G401 (cell line): ENCODE data around the gene UAP1L1. TPM values are rescaled to one million over a fixed set of nuclear protein-coding genes. Genes with fewer than 3 reads are reported as not detected.

Experiments
- DNase-seq: peaks from one replicate; pipeline ENCODE4 v3.0.0-alpha.2; 2015; ENCODE audit warnings: low spot score
- in situ Hi-C: cut with HindIII; loops from 2 replicates; pipeline ENCODE4 v1.10.0; 2016; ENCODE audit warnings: low sequenced_read_pairs, mixed read lengths
- total RNA-seq: library from RNA; depleted of rRNA; stranded (reverse); fragments of >200 nt; shearing (Covaris generic); gene quantifications from 2 replicates; pipeline ENCODE4 v1.2.3, GENCODE V29; 2014

Gene UAP1L1
- total RNA-seq, 1 experiment from 2014 or later: 28.9 TPM

- no peak for DNase-seq
- in situ Hi-C loops: loop anchor here (25.0 kb wide), 1 partner anchor 102 kb away; the partner anchor contains the start of genes C8G and FBXW5
These were observed 38.4 kb upstream of the UAP1L1 start for GRCh38 chr9:137038916-137039315.

DNA sequence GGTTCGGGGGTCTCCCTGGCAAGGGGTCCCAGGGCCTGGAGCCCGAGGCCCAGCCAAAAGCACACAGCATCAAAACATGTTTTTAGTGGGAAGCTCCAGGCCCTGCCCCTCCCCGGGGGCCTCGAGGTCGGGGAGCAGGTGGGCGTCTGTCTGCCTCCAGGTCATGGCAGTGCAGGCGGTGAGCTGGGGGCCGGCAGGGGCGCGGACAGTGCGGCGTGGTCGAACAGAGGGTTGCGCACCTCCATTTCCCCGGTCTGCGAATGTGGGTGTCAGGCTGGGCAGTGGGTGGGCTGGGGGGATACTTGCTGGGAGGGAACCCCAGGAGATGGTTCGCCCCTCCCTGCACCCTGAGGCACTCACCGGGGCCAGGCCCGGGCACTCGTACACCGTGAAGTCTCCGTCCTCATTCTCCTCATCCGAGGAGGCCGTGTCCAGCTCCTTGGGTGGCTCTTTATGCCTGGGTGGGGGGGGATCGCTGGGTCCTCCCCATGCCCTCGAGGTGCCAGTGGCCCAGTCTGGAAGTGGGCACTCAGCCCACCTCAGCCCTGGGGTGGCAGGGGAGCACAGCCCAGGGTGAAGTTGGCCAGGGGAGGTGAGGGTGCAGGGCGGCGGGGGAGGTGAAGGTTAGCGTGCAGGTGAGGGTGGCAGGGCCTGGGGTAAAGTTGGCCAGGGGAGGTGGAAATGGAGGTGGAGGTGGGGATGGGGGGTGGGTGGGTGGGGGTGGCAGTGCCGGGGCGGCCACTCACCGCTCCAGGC lies 37.5 kb upstream of the UAP1L1 start:
- in situ Hi-C loops: loop anchor here (25.0 kb wide), 1 partner anchor 102 kb away; the partner anchor contains the start of genes C8G and FBXW5
- no peak for DNase-seq

- in situ Hi-C loops: loop anchor here (25.0 kb wide), 1 partner anchor 103 kb away; the partner anchor contains the start of genes C8G and FBXW5
- DNase-seq: no peak
These were observed 36.7 kb upstream of the UAP1L1 start for GRCh38 chr9:137040568-137040967.

DNA sequence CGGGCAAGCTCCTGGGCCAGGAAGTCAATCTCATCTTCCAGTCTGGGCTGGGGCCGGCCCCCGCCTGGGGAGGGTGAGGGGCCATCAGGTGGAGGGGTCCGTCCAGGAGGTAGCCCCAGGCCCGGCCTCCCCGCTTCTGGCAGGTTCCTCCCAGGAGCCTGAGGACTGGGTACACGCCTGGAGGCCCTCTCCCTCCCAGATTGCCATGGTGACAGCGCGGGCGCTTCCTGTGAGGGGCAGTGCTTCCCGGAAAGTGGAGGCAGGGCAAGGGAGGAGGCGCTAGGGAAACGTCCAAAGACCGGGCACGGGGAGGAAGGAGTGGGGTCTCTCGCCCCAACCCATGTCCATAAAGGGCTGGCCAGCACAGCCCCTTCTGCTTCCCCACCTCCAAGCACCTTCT lies 36.2 kb upstream of the UAP1L1 start:
- no peak for DNase-seq
- in situ Hi-C loops: loop anchor here (25.0 kb wide), 1 partner anchor 104 kb away; the partner anchor contains the start of genes C8G and FBXW5

- in situ Hi-C loops: loop anchor here (25.0 kb wide), 1 partner anchor 106 kb away; the partner anchor contains the start of genes C8G and FBXW5
- DNase-seq: no peak
These were observed 34.3 kb upstream of the UAP1L1 start for GRCh38 chr9:137042751-137043727.

DNA sequence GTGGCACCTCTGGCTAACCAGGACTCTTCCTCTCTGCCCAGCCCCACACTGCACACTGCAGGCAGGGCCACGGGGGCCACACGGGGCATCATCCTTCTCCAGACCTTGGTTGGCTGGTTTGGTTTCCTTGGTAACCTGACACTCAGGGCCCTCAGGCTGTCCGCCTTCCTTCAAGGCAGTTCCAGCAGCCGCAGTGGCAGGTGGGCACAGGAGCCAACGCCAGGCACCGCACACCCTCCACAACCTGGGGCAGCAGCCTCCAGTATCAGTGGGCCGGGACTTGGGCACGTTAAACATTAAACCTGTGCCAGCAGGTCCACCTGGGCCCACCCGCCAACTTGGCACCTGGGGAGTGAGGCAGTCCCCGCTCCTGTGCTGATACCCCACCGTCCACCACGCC lies 33.3 kb upstream of the UAP1L1 start:
- DNase-seq: no peak
- in situ Hi-C loops: loop anchor here (25.0 kb wide), 1 partner anchor 107 kb away; the partner anchor contains the start of genes C8G and FBXW5

- DNase-seq: no peak
- in situ Hi-C loops: loop anchor here (25.0 kb wide), 1 partner anchor 107 kb away; the partner anchor contains the start of genes C8G and FBXW5
These were observed 32.7 kb upstream of the UAP1L1 start for GRCh38 chr9:137044502-137045177.

DNA sequence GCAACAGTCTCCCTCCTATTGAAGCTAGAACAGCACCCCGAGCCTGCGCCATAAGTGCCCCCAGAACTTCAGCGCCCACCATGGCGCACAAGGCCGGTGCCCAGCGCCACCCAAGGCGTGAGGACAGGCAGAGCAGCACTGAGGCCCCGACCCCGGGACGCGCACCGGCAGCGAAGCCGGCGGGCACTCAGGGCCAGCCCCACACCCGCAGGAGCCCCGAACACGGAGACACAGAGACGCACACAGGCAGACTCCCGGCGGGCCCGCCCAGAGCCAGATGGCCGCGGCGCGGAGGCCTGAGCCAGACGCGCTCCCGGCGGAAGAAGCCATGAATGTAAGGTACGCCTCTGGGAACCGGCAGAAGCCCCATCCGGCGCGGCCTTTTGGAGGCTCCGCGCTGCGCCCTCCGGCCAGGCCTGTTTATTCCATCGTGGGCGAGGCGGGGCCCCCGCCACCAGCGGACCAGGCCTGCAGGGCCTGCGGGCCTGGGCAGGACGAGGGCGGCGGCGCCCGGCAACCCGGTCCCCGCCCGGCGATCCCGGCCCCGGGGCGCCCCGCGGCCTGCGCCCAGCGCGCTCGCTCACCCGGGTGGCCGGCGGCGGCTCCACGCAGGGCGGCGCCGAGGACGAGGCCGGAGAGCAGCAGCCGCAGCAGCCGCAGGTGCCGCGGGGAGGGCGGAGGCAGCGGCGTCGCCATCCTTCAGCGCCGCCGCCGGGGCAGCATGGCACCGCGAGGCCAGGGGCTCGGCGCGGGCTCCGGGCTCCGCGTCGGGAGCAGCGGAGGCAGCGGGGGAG lies 31.8 kb upstream of the UAP1L1 start:
- DNase-seq: peak; percentile 62
- in situ Hi-C loops: loop anchor here (25.0 kb wide), 1 partner anchor 108 kb away; the partner anchor contains the start of genes C8G and FBXW5

DNA sequence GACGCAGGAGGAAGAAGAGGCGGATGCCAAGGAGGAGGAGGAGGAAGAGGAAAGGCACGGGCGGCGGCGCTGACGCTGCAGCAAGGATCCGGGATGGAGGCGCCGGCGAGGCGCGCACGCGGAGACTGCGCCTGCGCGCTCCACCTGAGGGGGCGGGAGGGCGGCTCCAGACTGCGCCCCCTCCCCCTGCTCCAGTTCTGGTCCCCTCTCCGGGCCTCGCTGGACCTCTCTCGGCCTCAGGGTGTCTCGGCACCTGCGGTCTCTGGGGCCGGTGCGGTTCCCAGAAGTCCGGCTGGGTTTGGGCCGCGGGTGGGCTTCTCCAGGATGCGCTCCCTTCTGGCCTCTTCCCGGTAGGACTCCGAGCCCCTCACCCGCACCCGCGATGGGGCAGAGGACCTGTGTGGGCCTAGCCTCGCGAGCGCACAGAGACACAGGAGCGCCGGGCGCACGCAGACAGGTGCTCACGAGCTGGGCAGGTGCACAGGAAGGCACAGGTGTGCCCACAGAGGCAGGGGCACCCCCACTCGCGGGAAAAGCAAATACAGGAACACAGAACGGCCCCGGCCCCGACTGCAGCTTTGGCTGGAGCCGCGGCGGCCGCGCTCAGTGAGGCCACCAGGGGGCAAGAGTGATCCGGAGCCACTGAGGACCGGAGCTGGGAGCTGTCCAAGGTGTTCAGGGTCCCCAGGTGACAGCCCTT lies 31.1 kb upstream of the UAP1L1 start, which contains the start of gene NPDC1:
TSS of gene NPDC1 (minus strand) at position 90 of the 700 bp plus-strand sequence. CDS start 188 bp downstream, outside the sequence.
- in situ Hi-C loops: loop anchor here (25.0 kb wide), 1 partner anchor 109 kb away; the partner anchor contains the start of genes C8G and FBXW5
- DNase-seq: peak; percentile 77

DNA sequence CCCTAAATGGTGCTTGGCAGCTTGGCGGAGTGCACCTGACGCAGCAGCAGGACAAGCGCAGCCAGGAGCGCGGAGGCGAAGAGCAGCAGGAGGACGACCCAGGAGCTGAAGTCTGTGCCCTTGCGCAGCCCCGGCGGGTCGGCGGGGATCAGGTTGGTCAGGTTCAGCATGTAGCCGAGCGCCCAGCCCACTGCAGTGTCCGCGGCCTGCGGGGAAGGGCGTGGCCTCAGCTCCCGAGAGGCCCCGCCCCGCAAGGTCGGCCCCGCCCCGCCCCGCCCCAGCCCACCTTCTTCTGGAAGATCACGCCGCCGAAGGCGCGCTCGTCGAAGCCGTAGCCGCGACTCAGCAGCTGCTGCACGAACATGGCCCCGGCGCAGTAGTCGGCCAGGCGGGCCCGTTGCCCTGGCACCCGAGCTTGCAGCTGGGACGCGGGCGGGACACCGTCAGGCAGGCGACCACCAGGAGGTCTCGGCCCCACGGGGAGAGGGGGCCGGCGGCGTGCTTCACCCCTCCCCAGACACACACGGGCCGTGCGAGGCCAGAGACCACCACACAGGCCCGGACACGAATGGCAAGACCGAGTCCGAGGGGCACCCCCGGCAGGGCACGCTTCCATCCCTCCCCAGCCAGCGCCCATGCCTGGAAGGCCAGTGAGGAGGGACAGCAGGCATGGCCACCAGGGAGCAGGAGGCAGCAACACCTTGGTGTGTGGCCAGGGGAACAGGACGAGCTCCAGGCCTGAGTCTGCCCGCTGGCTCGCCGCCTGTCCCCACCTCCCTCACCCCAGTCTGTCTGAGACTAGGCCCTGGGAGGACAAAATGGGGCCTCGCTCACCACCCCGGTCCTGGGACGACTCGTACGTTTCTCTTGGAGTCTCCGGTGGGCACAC lies 28.4 kb upstream of the UAP1L1 start:
- in situ Hi-C loops: loop anchor here (25.0 kb wide), 1 partner anchor 112 kb away; the partner anchor contains the start of genes C8G and FBXW5
- DNase-seq: peak; percentile 83

DNA sequence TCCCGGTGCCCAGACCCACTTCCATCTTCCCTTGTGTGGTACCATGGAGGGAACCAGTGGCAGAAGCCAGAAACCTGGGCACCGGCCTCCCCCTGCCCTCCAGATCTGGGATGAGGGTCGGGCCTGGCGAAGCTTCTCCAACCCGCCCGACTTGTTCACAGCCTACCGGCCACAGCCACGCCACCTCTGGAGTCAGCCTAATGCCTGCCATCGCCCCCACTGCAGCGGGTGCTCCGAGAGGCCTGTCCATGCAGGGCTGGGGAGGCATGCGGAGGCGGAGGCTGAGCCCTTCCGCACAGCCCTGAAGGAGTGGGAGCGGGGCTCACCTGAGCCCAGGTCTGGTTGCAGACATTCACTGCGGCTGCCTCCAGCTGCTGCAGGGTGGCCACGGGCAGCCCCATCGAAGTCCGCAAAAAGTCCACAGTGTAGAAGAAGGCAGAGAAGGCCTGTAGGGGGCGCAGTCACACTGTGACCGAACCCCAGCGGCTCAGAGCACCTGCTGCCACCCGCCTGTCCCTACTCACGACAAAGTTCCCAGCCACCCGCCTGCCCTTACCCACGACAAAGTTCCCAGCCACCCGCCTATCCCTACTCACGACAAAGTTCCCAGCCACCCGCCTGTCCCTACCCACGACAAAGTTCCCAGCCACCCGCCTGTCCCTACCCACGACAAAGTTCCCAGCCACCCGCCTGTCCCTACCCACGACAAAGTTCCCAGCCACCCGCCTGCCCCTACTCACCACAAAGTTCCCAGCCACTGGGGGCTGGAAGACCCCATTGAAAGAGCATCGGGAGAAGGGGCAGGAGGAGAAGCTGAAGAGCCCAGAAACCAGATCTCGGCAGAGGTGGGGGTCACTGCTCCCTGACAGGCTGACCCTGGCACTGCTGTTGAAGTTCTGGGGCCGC lies 27.5 kb upstream of the UAP1L1 start:
- in situ Hi-C loops: loop anchor here (25.0 kb wide), 1 partner anchor 112 kb away; the partner anchor contains the start of genes C8G and FBXW5
- peak; percentile 64 for DNase-seq

GRCh38 chr9:137050570-137050969 lies 26.7 kb upstream of the UAP1L1 start:
- no peak for DNase-seq
- in situ Hi-C loops: no loop called here

GRCh38 chr9:137051145-137051724 lies 26.1 kb upstream of the UAP1L1 start:
- DNase-seq: no peak

GRCh38 chr9:137052293-137052692 lies 25.0 kb upstream of the UAP1L1 start:
- in situ Hi-C loops: no loop called here
- DNase-seq: no peak

More at GRCh38 chr9:137051145-137051724, 26.1 kb upstream of the UAP1L1 start:
- in situ Hi-C loops: no loop called here
